Right cardiac atrium (tissue), 5 donors: ENCODE data around the gene SLC29A3. TPM values are rescaled to one million over a fixed set of nuclear protein-coding genes. Genes with fewer than 3 reads are reported as not detected.

ENCODE experiments used
- ATAC-seq, 2 donors: fragments of 200-7000 bp; cut with Tn5 transposase; one replicate each; pipeline versions ENCODE4 v1.8.0 to v1.9.1; 2020; ENCODE audit warnings: moderate library complexity in 2 of 2, mild to moderate bottlenecking in 1 of 2
- DNase-seq, 3 donors: peaks; one replicate each; pipeline ENCODE4 v3.0.0-alpha.2; 2020
- H3K27ac ChIP-seq: one replicate; pipeline ENCODE4 v1.5.1; 2013; ENCODE audit warnings: mild to moderate bottlenecking, low read length, control low read depth, moderate library complexity
- H3K27me3 ChIP-seq: one replicate; pipeline ENCODE4 v1.6.1; 2013; ENCODE audit not compliant: control insufficient read depth, insufficient read depth
- H3K4me1 ChIP-seq: one replicate; pipeline ENCODE4 v1.6.1; 2013; ENCODE audit warnings: low read length; ENCODE audit not compliant: control insufficient read depth, insufficient read depth
- H3K4me3 ChIP-seq: one replicate; pipeline ENCODE4 v1.5.1; 2013; ENCODE audit warnings: low read length, control low read depth
- H3K9me3 ChIP-seq: one replicate; pipeline ENCODE4 v1.6.1; 2013; ENCODE audit warnings: low read length; ENCODE audit not compliant: control insufficient read depth
- WGBS: extraction: QIAGEN DNeasy Blood & Tissue Kit; methylation state at CpG from one replicate; pipeline ENCODE4 v1.1.7; 2013; 5-methylcytosine and 5-hydroxymethylcytosine counted together
- intact Hi-C, 4 donors: fragments of 100-400 bp; cut with DNase I; formaldehyde crosslinking; loops; one replicate each; pipeline versions ENCODE4 v1.11.0 to v1.14.0; 2022 to 2023
- polyA plus RNA-seq: library from polyadenylated mRNA; stranded (reverse); fragments of 200-250 nt; gene quantifications from one replicate; pipeline ENCODE4 v1.2.3, GENCODE V29; 2013
- total RNA-seq, 4 donors: library from RNA; stranded (reverse); fragmentation: NEBNext Ultra II Directional; extraction: Animal tissue kit (Norgen Biotek cat#: 25700); gene quantifications; one replicate each; pipeline ENCODE4 v1.2.1, GENCODE V29; 2021
- donor health status: healthy with polysubstance abuse.
- donor health status: DM: no; HTN: yes; CAD: no.
- donor health status: DM: no; HTN: no; CAD: no.
- donor health status: DM: no; HTN: yes; CAD: no; lungs with severe emphysema.
- donor health status: DM: yes; HTN: yes; CAD: no.

SLC29A3 gene
- total and polyA plus RNA-seq, 5 donors, result 1.4 to 2.7 (median 2.2) TPM

DNA sequence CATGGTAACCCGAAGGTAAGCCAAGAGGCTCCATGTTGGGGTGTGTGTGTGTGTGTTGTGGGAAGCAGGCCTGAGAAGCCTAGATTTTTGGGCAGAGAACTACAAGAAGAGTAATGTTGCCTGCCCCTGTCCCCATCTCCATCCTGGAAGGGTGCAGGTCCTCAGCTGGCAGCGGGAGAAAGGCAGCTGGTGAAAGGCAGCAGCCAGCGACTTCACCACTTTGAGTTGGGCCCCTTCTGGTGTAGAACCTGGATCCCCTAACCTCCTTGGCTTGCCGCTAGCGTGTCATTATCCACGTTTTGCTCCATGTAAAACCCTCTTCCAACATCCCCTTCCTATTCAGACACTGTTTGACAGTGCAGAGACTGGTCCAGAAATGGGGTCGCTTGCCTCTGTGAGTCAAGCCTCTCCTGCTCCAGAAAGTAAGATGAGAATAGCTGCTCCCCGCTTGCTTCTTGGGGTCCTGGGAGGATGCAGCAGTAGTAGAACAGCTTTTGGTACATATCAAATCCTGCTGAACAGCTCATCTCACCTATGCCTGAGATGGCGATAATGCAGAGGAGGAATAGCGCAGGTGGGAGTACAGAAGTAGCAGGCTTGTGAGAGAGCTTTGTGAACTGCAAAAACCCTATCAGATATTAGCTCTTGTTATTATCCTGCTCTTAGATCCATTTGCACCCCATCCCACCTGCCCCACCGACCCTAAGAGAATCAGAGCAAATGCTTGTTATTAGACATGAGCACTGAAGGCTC lies 55.6 kb downstream of the SLC29A3 start:
- ATAC-seq (no peak), DNase-seq (no peak)
- no peak overlapping the region for H3K27ac ChIP-seq
- no peak overlapping the region for H3K4me3 ChIP-seq
- no peaks in the 10 kb centered on the region for H3K27me3 ChIP-seq
- no peaks in the 10 kb centered on the region for H3K4me1 ChIP-seq
- WGBS, result 76% methylated on average over 11 of the region's 11 CpGs
- H3K9me3 ChIP-seq, result no peaks in the 10 kb centered on the region
- intact Hi-C loops, result loop anchor here in 2 of 4 donors (5.0 to 10.0 kb wide), 2 partner anchors 57 to 60 kb away; partner anchors contain the start of gene SLC29A3 (in 2 of the 2)

DNA sequence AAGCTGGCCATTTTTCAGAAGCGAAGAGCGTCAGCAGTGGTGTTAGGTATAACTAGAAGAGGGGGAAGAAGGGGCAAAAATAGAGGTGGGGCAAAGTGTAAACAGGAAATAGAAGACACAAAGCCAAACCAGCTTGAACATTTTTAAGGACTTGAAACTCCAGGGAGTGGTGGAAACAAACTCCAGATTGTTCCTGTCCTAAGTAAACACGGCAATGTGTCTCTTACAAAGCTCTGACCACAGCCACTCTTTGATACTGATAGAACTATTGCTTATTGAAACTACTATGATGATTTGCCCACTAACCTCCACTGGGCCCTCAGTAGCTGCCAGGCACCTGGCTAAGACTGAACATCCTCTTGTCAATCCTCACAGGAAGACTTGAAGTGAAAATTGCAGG lies 56.9 kb downstream of the SLC29A3 start:
- ATAC-seq, result no peak
- Histone ChIP-seq H3K9me3 (no peaks in the 10 kb centered on the region), H3K4me1 (no peaks in the 10 kb centered on the region), H3K4me3 (no peak overlapping the region), H3K27me3 (no peaks in the 10 kb centered on the region), H3K27ac (no peak overlapping the region)
- intact Hi-C loops, result loop anchor here in 2 of 4 donors (5.0 to 10.0 kb wide), 2 partner anchors 59 to 61 kb away; partner anchors contain the start of gene SLC29A3 (in 2 of the 2)
- no peak for DNase-seq
- WGBS, result 63% methylated on average over 3 of the region's 3 CpGs

GRCh38 chr10:71378336-71379117 lies 59.5 kb downstream of the SLC29A3 start:
- Histone ChIP-seq H3K27ac (no peak overlapping the region), H3K4me1 (no peaks in the 10 kb centered on the region), H3K4me3 (no peak overlapping the region), H3K9me3 (no peaks in the 10 kb centered on the region), H3K27me3 (no peaks in the 10 kb centered on the region)
- ATAC-seq, result no peak
- 61% methylated on average over 6 of the region's 6 CpGs for WGBS
- DNase-seq, result no peak
- intact Hi-C loops, result loop anchor here in 2 of 4 donors (5.0 to 10.0 kb wide), 2 partner anchors 61 to 64 kb away; partner anchors contain the start of gene SLC29A3 (in 2 of the 2)

DNA sequence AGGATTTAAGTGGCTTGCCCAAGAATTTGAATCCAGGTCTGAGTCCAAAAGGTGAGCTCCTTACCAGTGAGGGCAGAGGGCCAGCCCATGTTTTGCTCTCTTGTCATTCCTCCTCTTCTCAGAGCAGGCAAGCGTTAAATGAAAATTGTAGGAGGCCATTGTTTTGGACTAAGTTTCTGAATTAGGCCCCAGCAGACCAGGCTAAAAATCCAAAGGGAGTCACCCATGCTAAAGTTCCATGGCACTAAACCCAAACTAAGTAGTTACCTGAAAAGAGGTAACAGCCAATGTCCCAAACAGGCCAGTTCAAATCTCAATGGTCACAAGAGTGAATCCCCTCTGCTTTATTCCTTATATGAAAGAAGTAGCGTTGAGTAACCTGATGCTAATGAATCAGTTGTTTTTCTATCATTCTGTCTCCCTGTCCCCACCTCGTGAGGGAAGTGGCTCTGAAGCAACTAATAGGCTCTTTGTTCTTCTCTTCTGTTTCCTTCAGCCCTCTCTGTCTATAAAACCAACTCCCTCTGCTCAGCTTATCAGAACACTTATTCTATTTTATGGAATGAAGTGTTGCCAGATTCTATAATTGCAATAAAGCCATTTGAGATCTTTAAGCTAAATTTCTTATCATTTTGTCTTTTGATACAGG lies 60.2 kb downstream of the SLC29A3 start:
- H3K4me3 ChIP-seq, result no peak overlapping the region
- 66% methylated on average over 3 of the region's 3 CpGs for WGBS
- H3K27ac ChIP-seq, result no peak overlapping the region
- no peaks in the 10 kb centered on the region for H3K9me3 ChIP-seq
- no peak for DNase-seq
- ATAC-seq, result no peak
- intact Hi-C loops, result loop anchor here in 2 of 4 donors (5.0 to 10.0 kb wide), 2 partner anchors 62 to 64 kb away; partner anchors contain the start of gene SLC29A3 (in 2 of the 2)
- no peaks in the 10 kb centered on the region for H3K4me1 ChIP-seq
- H3K27me3 ChIP-seq, result no peaks in the 10 kb centered on the region

- Histone ChIP-seq H3K27ac (no peak overlapping the region), H3K4me1 (no peaks in the 10 kb centered on the region), H3K9me3 (no peaks in the 10 kb centered on the region), H3K4me3 (no peak overlapping the region), H3K27me3 (no peaks in the 10 kb centered on the region)
- no peak for DNase-seq
- intact Hi-C loops, result loop anchor here in 3 of 4 donors (5.0 to 10.0 kb wide), 5 partner anchors 186 to 434 kb away; no protein-coding TSS in a partner anchor
- WGBS, result 37% methylated on average over 1 of the region's 1 CpG
- no peak for ATAC-seq
Measured at GRCh38 chr10:71380841-71381240, 61.8 kb downstream of the SLC29A3 start.

- Histone ChIP-seq H3K4me3 (no peak overlapping the region), H3K9me3 (no peaks in the 10 kb centered on the region), H3K27ac (no peak overlapping the region), H3K27me3 (no peaks in the 10 kb centered on the region), H3K4me1 (no peaks in the 10 kb centered on the region)
- ATAC-seq (no peak), DNase-seq (no peak)
- intact Hi-C loops, result loop anchor here in 3 of 4 donors (5.0 to 10.0 kb wide), 5 partner anchors 186 to 433 kb away; no protein-coding TSS in a partner anchor
- WGBS, result 78% methylated on average over 3 of the region's 3 CpGs
Measured at GRCh38 chr10:71381611-71382010, 62.6 kb downstream of the SLC29A3 start.

GRCh38 chr10:71382028-71382427 lies 63.0 kb downstream of the SLC29A3 start:
- 86% methylated on average over 2 of the region's 2 CpGs for WGBS
- no peaks in the 10 kb centered on the region for H3K27me3 ChIP-seq
- no peaks in the 10 kb centered on the region for H3K4me1 ChIP-seq
- intact Hi-C loops, result loop anchor here in 3 of 4 donors (5.0 to 10.0 kb wide), 5 partner anchors 185 to 433 kb away; no protein-coding TSS in a partner anchor
- ATAC-seq (no peak), DNase-seq (no peak)
- no peak overlapping the region for H3K4me3 ChIP-seq
- H3K9me3 ChIP-seq, result no peaks in the 10 kb centered on the region
- no peak overlapping the region for H3K27ac ChIP-seq

DNA sequence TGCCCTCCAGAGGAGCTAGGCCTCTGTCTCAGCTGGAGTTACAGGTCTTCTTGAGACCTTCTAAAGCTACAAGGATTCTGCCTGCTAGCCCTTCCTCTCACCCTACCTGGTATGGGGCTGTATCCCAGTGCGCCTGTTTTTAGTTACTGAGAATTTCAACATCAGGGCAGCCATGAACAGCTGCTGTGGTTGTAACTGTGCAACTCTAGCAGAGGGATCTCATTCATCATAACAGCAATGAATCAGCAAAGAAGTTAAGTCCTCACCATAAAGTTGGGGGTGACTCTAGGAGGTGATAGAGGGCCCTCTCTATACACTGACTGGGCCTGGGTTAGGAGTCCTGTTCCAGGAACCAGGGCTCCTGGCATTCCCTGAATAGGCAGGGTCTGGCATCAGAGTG lies 63.7 kb downstream of the SLC29A3 start:
- H3K27ac ChIP-seq, result no peak overlapping the region
- DNase-seq (no peak), ATAC-seq (no peak)
- WGBS, result 82% methylated on average over 1 of the region's 1 CpG
- no peaks in the 10 kb centered on the region for H3K27me3 ChIP-seq
- intact Hi-C loops, result loop anchor here in 3 of 4 donors (5.0 to 10.0 kb wide), 5 partner anchors 185 to 432 kb away; no protein-coding TSS in a partner anchor
- H3K4me1 ChIP-seq, result no peaks in the 10 kb centered on the region
- H3K4me3 ChIP-seq, result no peak overlapping the region
- H3K9me3 ChIP-seq, result no peaks in the 10 kb centered on the region

DNA sequence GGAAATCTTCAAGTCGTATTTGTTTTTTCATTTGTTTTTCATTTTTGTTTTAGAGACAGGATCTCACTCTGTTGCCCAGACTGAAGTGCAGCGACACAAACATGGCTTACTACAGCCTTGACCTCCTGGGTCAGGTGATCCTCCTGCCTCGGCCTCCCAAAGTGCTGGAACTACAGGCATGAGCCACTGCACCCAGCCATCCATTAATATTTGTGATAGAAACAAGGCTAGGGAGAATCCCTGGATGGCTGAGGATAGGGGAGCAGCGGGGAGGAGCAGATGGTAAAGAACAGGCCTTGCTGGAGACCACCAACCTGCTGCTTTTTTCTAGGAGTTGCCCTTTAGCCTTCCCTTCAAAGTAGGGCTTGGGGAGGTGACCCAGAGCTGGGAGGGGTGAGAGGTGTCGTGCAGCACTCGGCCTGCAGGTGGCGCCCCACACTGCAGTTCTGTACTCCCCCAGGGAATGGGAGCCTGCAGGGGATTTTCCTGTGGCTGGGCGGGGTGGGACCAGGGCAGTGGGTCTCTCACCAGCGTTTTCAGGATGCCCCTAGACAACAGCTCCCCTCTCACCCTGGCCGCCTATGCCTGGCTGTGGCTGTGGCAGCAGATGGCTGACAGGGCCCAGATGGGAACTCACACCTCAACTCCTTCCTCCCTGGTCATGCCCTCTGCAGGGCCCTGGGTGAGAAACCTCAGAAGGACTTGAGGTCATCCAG lies 65.1 kb downstream of the SLC29A3 start:
- Histone ChIP-seq H3K9me3 (no peaks in the 10 kb centered on the region), H3K4me1 (no peaks in the 10 kb centered on the region), H3K27me3 (no peaks in the 10 kb centered on the region), H3K27ac (no peak overlapping the region), H3K4me3 (no peak overlapping the region)
- WGBS, result 25% methylated on average over 10 of the region's 10 CpGs
- intact Hi-C loops, result loop anchor here in 3 of 4 donors (5.0 to 10.0 kb wide), 5 partner anchors 183 to 431 kb away; no protein-coding TSS in a partner anchor
- ATAC-seq (peak; percentile 89 to 90), DNase-seq (peak; percentile 66 to 90 (median 87))

DNA sequence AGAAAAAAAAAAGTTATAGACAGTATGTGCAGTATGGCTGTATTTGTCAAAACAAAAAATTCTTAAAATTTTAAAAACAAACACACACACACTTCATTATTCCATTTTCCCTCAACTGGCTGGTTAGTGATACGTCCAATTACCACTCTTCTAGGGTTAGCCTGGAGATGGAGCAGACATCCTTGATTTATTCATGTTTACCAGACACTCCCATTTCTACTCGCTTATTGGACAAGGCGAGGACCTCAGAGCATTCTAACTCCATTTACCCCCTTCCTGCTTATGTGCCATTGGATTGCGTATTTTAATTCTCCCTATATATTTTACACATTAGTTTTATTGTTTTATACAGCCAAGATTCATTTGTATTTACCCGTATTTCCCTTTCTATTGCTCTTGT lies 69.1 kb downstream of the SLC29A3 start:
- no peaks in the 10 kb centered on the region for H3K9me3 ChIP-seq
- H3K4me1 ChIP-seq, result no peaks in the 10 kb centered on the region
- H3K4me3 ChIP-seq, result no peak overlapping the region
- DNase-seq (no peak), ATAC-seq (no peak)
- intact Hi-C loops, result loop anchor here in 2 of 4 donors (10.0 kb wide), 2 partner anchors 317 to 427 kb away; no protein-coding TSS in a partner anchor
- no peak overlapping the region for H3K27ac ChIP-seq
- 88% methylated on average over 5 of the region's 5 CpGs for WGBS
- no peaks in the 10 kb centered on the region for H3K27me3 ChIP-seq
